ENCODE results near the gene CNKSR2. TPM values are rescaled to one million over a fixed set of nuclear protein-coding genes. Genes with fewer than 3 reads are reported as not detected.

CNKSR2 gene
- total RNA-seq, 1 experiment from 2014 or later = 2.0 TPM

- Histone ChIP-seq H3K4me2 (ENCODE audit: low read length) (no peak overlapping the region), H3K9ac (ENCODE audit: low read length) (no peak overlapping the region), H3K4me3 (ENCODE audit: low read length) (no peak overlapping the region), H3K27ac (ENCODE audit: low read length) (no peak overlapping the region), H3K9me3 (ENCODE audit: low read length) (no peaks in the 10 kb centered on the region), H4K20me1 (ENCODE audit: low read length) (no peaks in the 10 kb centered on the region), H3K36me3 (ENCODE audit: low read depth, low read length) (no peaks in the 10 kb centered on the region), H3K27me3 (ENCODE audit: low read length) (no peaks in the 10 kb centered on the region), H3F3A (ENCODE audit: low read length, unreplicated experiment) (no peaks in the 10 kb centered on the region), H3K9me2 (replicated peaks; ENCODE audit: low read length) (no peaks in the 10 kb centered on the region), H3K79me2 (ENCODE audit: low read length) (no peaks in the 10 kb centered on the region), H3K4me1 (ENCODE audit: insufficient read depth, low read length) (0 out of 2 replicates have a peak, but pooled peaks cover 2% of the 10 kb centered on the region), H2AFZ (ENCODE audit: low read length) (no peak overlapping the region)
- intact Hi-C loops (cut with micrococcal nuclease) = no loop called here
- CTCF ChIA-PET = no interaction called here
- ATAC-seq = no peak
- no TSS peak for BruUV-seq (replicated peaks)
- DNase-seq = no peak
- POLR2A ChIA-PET (ENCODE audit: unreplicated experiment) = no interaction called here
- TF ChIP-seq CTCF (conservative IDR thresholded peaks at IDR 0.05; ENCODE audit: low read depth, low read length) = no peak
- TF ChIP-seq EZH2 (IDR thresholded peaks at IDR 0.05; ENCODE audit: low read length, unreplicated experiment) = no peak
- TF ChIP-seq EZH2phosphoT487 (IDR thresholded peaks at IDR 0.05; ENCODE audit: borderline replicate concordance, low read length) = no peak
Observed at GRCh38 chrX:21503593-21503992, 129.4 kb downstream of the CNKSR2 start.

GRCh38 chrX:21509912-21510311, 135.7 kb downstream of the CNKSR2 start:
- peak overlapping the region; percentile 49 for H3K4me2 ChIP-seq (ENCODE audit: low read length)
- no peaks in the 10 kb centered on the region for H3K27me3 ChIP-seq (ENCODE audit: low read length)
- TF ChIP-seq EZH2phosphoT487 (IDR thresholded peaks at IDR 0.05; ENCODE audit: borderline replicate concordance, low read length) (no peak), EZH2 (IDR thresholded peaks at IDR 0.05; ENCODE audit: low read length, unreplicated experiment) (no peak), CTCF (conservative IDR thresholded peaks at IDR 0.05; ENCODE audit: low read depth, low read length) (no peak)
- no peaks in the 10 kb centered on the region for H3K36me3 ChIP-seq (ENCODE audit: low read depth, low read length)
- no peak overlapping the region for H2AFZ ChIP-seq (ENCODE audit: low read length)
- DNase-seq (peak; percentile 89), ATAC-seq (peak; percentile 97)
- H4K20me1 ChIP-seq (ENCODE audit: low read length) = no peaks in the 10 kb centered on the region
- ChIA-PET POLR2A (ENCODE audit: unreplicated experiment) (no interaction called here), CTCF (no interaction called here)
- peaks cover 23% of the 10 kb centered on the region for H3K4me1 ChIP-seq (ENCODE audit: insufficient read depth, low read length)
- H3K9me2 ChIP-seq (replicated peaks; ENCODE audit: low read length) = no peaks in the 10 kb centered on the region
- no peaks in the 10 kb centered on the region for H3K79me2 ChIP-seq (ENCODE audit: low read length)
- peak overlapping the region; percentile 73 for H3K27ac ChIP-seq (ENCODE audit: low read length)
- no peaks in the 10 kb centered on the region for H3K9me3 ChIP-seq (ENCODE audit: low read length)
- no peak overlapping the region for H3K9ac ChIP-seq (ENCODE audit: low read length)
- H3F3A ChIP-seq (ENCODE audit: low read length, unreplicated experiment) = peaks cover 3% of the 10 kb centered on the region
- no TSS peak for BruUV-seq (replicated peaks)
- H3K4me3 ChIP-seq (ENCODE audit: low read length) = no peak overlapping the region
- intact Hi-C loops (cut with micrococcal nuclease) = loop anchor here (1.0 kb wide), 2 partner anchors 19 to 113 kb away; no protein-coding TSS in a partner anchor

DNA sequence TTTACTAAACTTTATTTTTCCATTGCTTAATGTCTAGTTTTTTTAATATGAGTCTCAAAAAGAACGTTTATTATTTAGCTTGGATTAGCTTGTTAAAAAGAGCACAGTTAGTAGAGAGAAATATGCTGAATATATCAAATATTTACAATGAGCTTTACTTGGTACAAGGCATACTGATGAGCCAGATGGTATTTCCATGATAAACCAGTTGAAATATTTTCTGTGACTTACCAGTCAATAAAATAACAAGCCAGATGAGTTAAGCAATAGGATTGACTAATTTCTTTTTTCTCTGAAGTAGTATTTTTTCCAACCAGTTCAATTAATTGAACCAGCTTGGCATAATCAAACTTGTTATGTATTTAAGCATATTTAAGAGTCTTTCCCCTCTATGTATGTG, 149.8 kb downstream of the CNKSR2 start:
- H3F3A ChIP-seq (ENCODE audit: low read length, unreplicated experiment) = no peaks in the 10 kb centered on the region
- ChIA-PET CTCF (no interaction called here), POLR2A (ENCODE audit: unreplicated experiment) (no interaction called here)
- TF ChIP-seq EZH2phosphoT487 (IDR thresholded peaks at IDR 0.05; ENCODE audit: borderline replicate concordance, low read length) = no peak
- TF ChIP-seq CTCF (conservative IDR thresholded peaks at IDR 0.05; ENCODE audit: low read depth, low read length) = no peak
- H3K9me2 ChIP-seq (replicated peaks; ENCODE audit: low read length) = no peaks in the 10 kb centered on the region
- no peak overlapping the region for H3K4me3 ChIP-seq (ENCODE audit: low read length)
- no peak overlapping the region for H3K9ac ChIP-seq (ENCODE audit: low read length)
- peaks cover 16% of the 10 kb centered on the region for H3K4me1 ChIP-seq (ENCODE audit: insufficient read depth, low read length)
- no peaks in the 10 kb centered on the region for H3K36me3 ChIP-seq (ENCODE audit: low read depth, low read length)
- H3K9me3 ChIP-seq (ENCODE audit: low read length) = no peaks in the 10 kb centered on the region
- H3K4me2 ChIP-seq (ENCODE audit: low read length) = no peak overlapping the region
- intact Hi-C loops (cut with micrococcal nuclease) = no loop called here
- ATAC-seq = no peak
- H4K20me1 ChIP-seq (ENCODE audit: low read length) = no peaks in the 10 kb centered on the region
- H2AFZ ChIP-seq (ENCODE audit: low read length) = no peak overlapping the region
- no TSS peak for BruUV-seq (replicated peaks)
- peak; percentile 9 for DNase-seq
- no peaks in the 10 kb centered on the region for H3K79me2 ChIP-seq (ENCODE audit: low read length)
- H3K27ac ChIP-seq (ENCODE audit: low read length) = no peak overlapping the region
- no peaks in the 10 kb centered on the region for H3K27me3 ChIP-seq (ENCODE audit: low read length)

All from PC-3 (cell line).